H9 (cell line): Measurements from ENCODE around the gene RAB11B. TPM values are rescaled to one million over a fixed set of nuclear protein-coding genes. Genes with fewer than 3 reads are reported as not detected.

Experiments
- DNase-seq: peaks from one replicate; pipeline ENCODE4 v3.0.0-alpha.2; 2017
- H2AFZ ChIP-seq: one replicate; pipeline ENCODE4 v1.6.1; 2013; ENCODE audit warnings: mild to moderate bottlenecking, low read length, control low read depth, moderate library complexity
- H2AK5ac ChIP-seq: 2 replicates; pipeline ENCODE4 v1.6.1; 2013; ENCODE audit warnings: low read length, control low read depth, mixed read lengths; ENCODE audit not compliant: insufficient read length
- H2BK120ac ChIP-seq: one replicate; pipeline ENCODE4 v1.6.1; 2013; ENCODE audit warnings: low read depth, mild to moderate bottlenecking, low read length, control low read depth, inconsistent platforms; ENCODE audit not compliant: poor library complexity, severe bottlenecking
- H2BK12ac ChIP-seq: 2 replicates; pipeline ENCODE4 v1.6.1; 2013; ENCODE audit warnings: low read length, control low read depth, mixed read lengths, low read depth; ENCODE audit not compliant: insufficient read length
- H2BK15ac ChIP-seq: 2 replicates; pipeline ENCODE4 v1.6.1; 2013; ENCODE audit warnings: low read depth, low read length, control low read depth
- H2BK20ac ChIP-seq: one replicate; pipeline ENCODE4 v1.6.1; 2013; ENCODE audit warnings: low read depth, mild to moderate bottlenecking, low read length, control low read depth, inconsistent platforms; ENCODE audit not compliant: poor library complexity, severe bottlenecking
- H2BK5ac ChIP-seq: 2 replicates; pipeline ENCODE4 v1.6.1; 2013; ENCODE audit warnings: low read length, control low read depth, mixed read lengths; ENCODE audit not compliant: insufficient read length
- H3K14ac ChIP-seq: 2 replicates; pipeline ENCODE4 v1.6.1; 2013; ENCODE audit warnings: low read length, control low read depth; ENCODE audit not compliant: insufficient read depth
- H3K18ac ChIP-seq: 2 replicates; pipeline ENCODE4 v1.6.1; 2013; ENCODE audit warnings: low read depth, mild to moderate bottlenecking, mixed read lengths, low read length, control low read depth; ENCODE audit not compliant: insufficient read length
- H3K23ac ChIP-seq: 2 replicates; pipeline ENCODE4 v1.6.1; 2013; ENCODE audit warnings: low read length, control low read depth, mixed read lengths, low read depth; ENCODE audit not compliant: insufficient read length
- H3K23me2 ChIP-seq: 2 replicates; pipeline ENCODE4 v1.6.1; 2013; ENCODE audit warnings: low read depth, mild to moderate bottlenecking, mixed read lengths, low read length, control low read depth; ENCODE audit not compliant: insufficient read length, poor library complexity, severe bottlenecking
- H3K27ac ChIP-seq: 2 replicates; pipeline ENCODE4 v1.5.1; 2013; ENCODE audit warnings: low read length, control low read depth, mixed read lengths, low read depth; ENCODE audit not compliant: insufficient read length
- H3K27me3 ChIP-seq: 2 replicates; pipeline ENCODE4 v1.6.1; 2013; ENCODE audit warnings: low read length, control low read depth, inconsistent platforms; ENCODE audit not compliant: insufficient read depth
- H3K4ac ChIP-seq: 2 replicates; pipeline ENCODE4 v1.6.1; 2013; ENCODE audit warnings: low read depth, mild to moderate bottlenecking, control low read depth, inconsistent platforms, low read length, moderate library complexity
- H3K4me1 ChIP-seq: 2 replicates; pipeline ENCODE4 v1.6.1; 2013; ENCODE audit warnings: low read length, control low read depth, inconsistent platforms; ENCODE audit not compliant: insufficient read depth
- H3K4me2 ChIP-seq: 2 replicates; pipeline ENCODE4 v1.6.1; 2013; ENCODE audit warnings: low read length, control low read depth, mixed read lengths; ENCODE audit not compliant: insufficient read length, insufficient read depth
- H3K56ac ChIP-seq: 2 replicates; pipeline ENCODE4 v1.6.1; 2013; ENCODE audit warnings: low read depth, mild to moderate bottlenecking, mixed read lengths, low read length, control low read depth; ENCODE audit not compliant: insufficient read length
- H3K79me1 ChIP-seq: 2 replicates; pipeline ENCODE4 v1.6.1; 2013; ENCODE audit warnings: low read depth, mild to moderate bottlenecking, moderate library complexity, low read length, control low read depth, inconsistent platforms; ENCODE audit not compliant: insufficient read depth, poor library complexity, severe bottlenecking
- H3K79me2 ChIP-seq: 2 replicates; pipeline ENCODE4 v1.6.1; 2013; ENCODE audit warnings: low read length, control low read depth, inconsistent platforms; ENCODE audit not compliant: insufficient read depth
- H3K9ac ChIP-seq: 2 replicates; pipeline ENCODE4 v1.6.1; 2013; ENCODE audit warnings: low read length, control low read depth, mixed read lengths; ENCODE audit not compliant: insufficient read length; ENCODE audit errors: extremely low read depth
- H3K9me3 ChIP-seq: one replicate; pipeline ENCODE4 v1.6.1; 2013; ENCODE audit warnings: low read depth, low read length, inconsistent platforms; ENCODE audit not compliant: control insufficient read depth
- H3T11ph ChIP-seq: one replicate; pipeline ENCODE4 v1.6.1; 2013; ENCODE audit warnings: mild to moderate bottlenecking, low read length, control low read depth, inconsistent platforms
- H4K20me1 ChIP-seq: one replicate; pipeline ENCODE4 v1.6.1; 2013; ENCODE audit not compliant: control insufficient read depth, insufficient read length, insufficient read depth
- H4K5ac ChIP-seq: 2 replicates; pipeline ENCODE4 v1.6.1; 2013; ENCODE audit warnings: low read depth, mild to moderate bottlenecking, mixed read lengths, low read length, control low read depth; ENCODE audit not compliant: insufficient read length
- H4K8ac ChIP-seq: replicated peaks from 2 replicates; pipeline ENCODE4 v1.6.1; 2013; ENCODE audit warnings: low read length, control low read depth, mixed read lengths, low read depth; ENCODE audit not compliant: insufficient read length
- H4K91ac ChIP-seq: 2 replicates; pipeline ENCODE4 v1.6.1; 2013; ENCODE audit warnings: low read depth, mild to moderate bottlenecking, moderate library complexity, mixed read lengths, low read length, control low read depth; ENCODE audit not compliant: insufficient read length
- H3K27ac Mint-ChIP-seq, 3 experiments: 2 replicates in 2 of 3; 3 replicates in 1 of 3; pipeline ENCODE4 v1.8.0; 2020 to 2021; ENCODE audit warnings: mixed read lengths in 3 of 3, mild to moderate bottlenecking in 1 of 3, moderate library complexity in 1 of 3
- H3K27me3 Mint-ChIP-seq: 2 replicates; pipeline ENCODE4 v1.8.0; 2021; ENCODE audit warnings: low read depth, mild to moderate bottlenecking, moderate library complexity, mixed read lengths
- H3K36me3 Mint-ChIP-seq, 3 experiments: 2 replicates in 2 of 3; 3 replicates in 1 of 3; pipeline ENCODE4 v1.8.0; 2020 to 2021; ENCODE audit warnings: low read depth in 3 of 3, mixed read lengths in 3 of 3; ENCODE audit not compliant: insufficient read depth in 1 of 3
- H3K4me1 Mint-ChIP-seq, 2 experiments: 2 replicates each; pipeline ENCODE4 v1.8.0; 2020; ENCODE audit warnings: mixed read lengths in 2 of 2
- H3K4me3 Mint-ChIP-seq, 2 experiments: 2 replicates in 1 of 2; 3 replicates in 1 of 2; pipeline ENCODE4 v1.8.0; 2020 to 2021; ENCODE audit warnings: mild to moderate bottlenecking in 2 of 2, mixed read lengths in 2 of 2, moderate library complexity in 1 of 2
- H3K9me3 Mint-ChIP-seq, 2 experiments: 2 replicates in 1 of 2; 3 replicates in 1 of 2; pipeline ENCODE4 v1.8.0; 2020; ENCODE audit warnings: mild to moderate bottlenecking in 2 of 2, mixed read lengths in 2 of 2, moderate library complexity in 1 of 2
- CTCF ChIP-seq: fragments of 200-600 bp; sonication (generic); conservative IDR thresholded peaks from 3 replicates; pipeline ENCODE4 v1.8.0; 2021; ENCODE audit warnings: antibody characterized with exemption, mild to moderate bottlenecking
- WGBS: extraction: QIAGEN DNeasy Blood & Tissue Kit; methylation state at CpG from one replicate; pipeline ENCODE4 v1.1.7; 2013; ENCODE audit warnings: missing lambda C conversion rate, low lambda C conversion rate, mixed read lengths; ENCODE audit not compliant: insufficient read length; ENCODE audit errors: extremely low coverage; 5-methylcytosine and 5-hydroxymethylcytosine counted together
- total RNA-seq: library from RNA; stranded (reverse); gene quantifications from 2 replicates; pipeline ENCODE4 v1.2.1, GENCODE V29; 2021

The RAB11B gene
- total RNA-seq, 1 experiment from 2014 or later, result 106 TPM

DNA sequence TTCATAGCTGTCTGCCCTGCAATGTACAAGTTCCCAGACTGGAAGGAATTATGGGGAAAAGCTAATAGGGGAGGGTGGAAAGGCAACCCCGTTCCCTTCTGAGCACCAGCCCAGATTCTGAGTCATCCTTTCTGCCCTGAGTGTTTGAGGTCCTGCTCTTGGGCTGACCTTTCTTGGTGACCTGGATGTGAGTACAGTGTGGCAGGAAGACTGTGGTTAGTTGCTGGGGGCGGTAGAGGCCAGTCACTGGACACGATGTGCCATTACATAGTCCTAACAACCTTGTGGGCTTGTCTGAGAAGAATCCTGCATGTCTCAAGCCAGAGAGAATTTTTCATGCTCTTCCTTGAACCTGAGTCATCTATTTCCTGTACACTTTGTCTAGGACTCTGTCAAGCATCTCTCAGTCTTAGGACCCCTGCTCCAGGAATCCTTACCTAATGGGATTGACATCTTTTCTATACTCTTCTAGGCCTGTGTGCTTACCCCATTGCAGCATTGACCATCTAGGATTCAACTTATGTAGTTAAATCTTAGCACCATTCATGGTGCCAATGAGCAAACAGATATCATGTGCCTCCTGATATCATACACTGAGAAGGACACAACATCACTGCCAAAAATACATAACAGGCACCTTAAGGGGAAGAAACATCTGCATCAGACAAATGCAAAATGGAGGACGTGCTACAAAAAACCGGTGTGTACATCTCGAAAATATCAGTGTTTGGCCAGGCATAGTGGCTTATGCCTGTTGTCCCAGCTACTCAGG, 34.3 kb upstream of the RAB11B start:
- Histone ChIP-seq H3K56ac (no peak overlapping the region), H2AK5ac (no peak overlapping the region), H3T11ph (no peak overlapping the region), H3K27me3 (no peaks in the 10 kb centered on the region), H4K91ac (no peak overlapping the region), H3K14ac (no peak overlapping the region), H2BK12ac (no peak overlapping the region), H2BK5ac (no peak overlapping the region), H3K9me3 (no peaks in the 10 kb centered on the region), H3K9ac (no peak overlapping the region), H3K23ac (no peak overlapping the region), H3K79me2 (no peaks in the 10 kb centered on the region), H3K18ac (no peak overlapping the region), H3K79me1 (no peaks in the 10 kb centered on the region), H2BK20ac (no peak overlapping the region), H3K4me2 (no peak overlapping the region), H3K23me2 (no peaks in the 10 kb centered on the region), H4K5ac (no peak overlapping the region), H3K4me1 (no peaks in the 10 kb centered on the region), H2BK15ac (no peak overlapping the region), H3K27ac (no peak overlapping the region), H3K4ac (no peak overlapping the region), H4K20me1 (no peaks in the 10 kb centered on the region), H2BK120ac (no peak overlapping the region), H4K8ac (no peak overlapping the region), H2AFZ (no peak overlapping the region)
- H3K27ac Mint-ChIP-seq, result no peak overlapping the region
- no peak overlapping the region for H3K4me3 Mint-ChIP-seq
- H3K4me1 Mint-ChIP-seq, result peaks cover 10 to 14% of the 10 kb centered on the region in 2 experiments
- WGBS, result no CpG with 5 or more reads among the region's 6 CpGs
- H3K9me3 Mint-ChIP-seq, result peaks cover 0 to 3% of the 10 kb centered on the region in 2 experiments; a peak in 2 of 5 replicates
- no peak for TF ChIP-seq CTCF
- DNase-seq, result no peak
- no peaks in the 10 kb centered on the region for H3K36me3 Mint-ChIP-seq
- peaks cover 7% of the 10 kb centered on the region for H3K27me3 Mint-ChIP-seq
